DMS53 (cell line): ENCODE results near the gene TBC1D16.
"Not testable (repeated sequence)": the region's sequence is repeated elsewhere in the genome, so short reads cannot be mapped to it uniquely, and the experiment has no call there.

Experiments
- DNase-seq: peaks from one replicate; lab custom pipeline; 2025; lab: John Stamatoyannopoulos, UW

Gene TBC1D16

GRCh38 chr17:79913896-79914812 lies 121.5 kb downstream of the TBC1D16 start:
- DNase-seq, result no peak

GRCh38 chr17:79913451-79913850 lies 122.2 kb downstream of the TBC1D16 start:
- no peak for DNase-seq

- DNase-seq, result no peak
These were observed 122.9 kb downstream of the TBC1D16 start for GRCh38 chr17:79912552-79913330.

GRCh38 chr17:79911430-79912399 lies 124.0 kb downstream of the TBC1D16 start:
- no peak for DNase-seq

GRCh38 chr17:79910985-79911361 lies 124.7 kb downstream of the TBC1D16 start:
- no peak for DNase-seq

- no peak for DNase-seq
These were observed 126.6 kb downstream of the TBC1D16 start for GRCh38 chr17:79909121-79909520.

GRCh38 chr17:79907850-79908249 lies 127.8 kb downstream of the TBC1D16 start:
- DNase-seq, result no peak

GRCh38 chr17:79907217-79907715 lies 128.4 kb downstream of the TBC1D16 start:
- DNase-seq, result no peak

GRCh38 chr17:79905832-79906231 lies 129.8 kb downstream of the TBC1D16 start:
- peak; percentile 56 for DNase-seq

GRCh38 chr17:79904865-79905264 lies 130.8 kb downstream of the TBC1D16 start:
- DNase-seq, result no peak

GRCh38 chr17:79902146-79902791 lies 133.4 kb downstream of the TBC1D16 start:
- DNase-seq, result no peak

GRCh38 chr17:79901131-79901530 lies 134.5 kb downstream of the TBC1D16 start:
- no peak for DNase-seq

- no peak for DNase-seq
These were observed 136.1 kb downstream of the TBC1D16 start for GRCh38 chr17:79899584-79899983.

- peak; percentile 71 for DNase-seq
These were observed 138.2 kb downstream of the TBC1D16 start for GRCh38 chr17:79897243-79898063.

GRCh38 chr17:79893457-79893856 lies 142.2 kb downstream of the TBC1D16 start:
- DNase-seq, result not testable (repeated sequence)

GRCh38 chr17:79892457-79893241 lies 143.0 kb downstream of the TBC1D16 start:
- DNase-seq, result peak; percentile 91

- DNase-seq, result no peak
These were observed 144.4 kb downstream of the TBC1D16 start for GRCh38 chr17:79891113-79891730.

- DNase-seq, result no peak
These were observed 145.0 kb downstream of the TBC1D16 start for GRCh38 chr17:79890706-79891105.
